CD4-positive, alpha-beta T cell treated with Interleukin-12 subunit alpha and Interleukin-12 subunit beta, for 1 hour (primary cell): ENCODE measurements around the gene TMEM271.
"Not testable (repeated sequence)": the region's sequence is repeated elsewhere in the genome, so short reads cannot be mapped to it uniquely, and the experiment has no call there.

ENCODE experiments used
- DNase-seq: peaks from one replicate; pipeline ENCODE4 v3.0.0-alpha.2; 2020

The TMEM271 gene

GRCh38 chr4:560731-561291 lies 15.3 kb downstream of the TMEM271 start:
- DNase-seq: no peak

- no peak for DNase-seq
Observed at GRCh38 chr4:560061-560460, 16.0 kb downstream of the TMEM271 start.

GRCh38 chr4:555566-556275 lies 20.4 kb downstream of the TMEM271 start:
- no peak for DNase-seq

GRCh38 chr4:554793-555320 lies 21.2 kb downstream of the TMEM271 start:
- not testable (repeated sequence) for DNase-seq

GRCh38 chr4:552019-552418 lies 24.1 kb downstream of the TMEM271 start:
- no peak for DNase-seq

GRCh38 chr4:550268-550667 lies 25.8 kb downstream of the TMEM271 start:
- DNase-seq: not testable (repeated sequence)

DNA sequence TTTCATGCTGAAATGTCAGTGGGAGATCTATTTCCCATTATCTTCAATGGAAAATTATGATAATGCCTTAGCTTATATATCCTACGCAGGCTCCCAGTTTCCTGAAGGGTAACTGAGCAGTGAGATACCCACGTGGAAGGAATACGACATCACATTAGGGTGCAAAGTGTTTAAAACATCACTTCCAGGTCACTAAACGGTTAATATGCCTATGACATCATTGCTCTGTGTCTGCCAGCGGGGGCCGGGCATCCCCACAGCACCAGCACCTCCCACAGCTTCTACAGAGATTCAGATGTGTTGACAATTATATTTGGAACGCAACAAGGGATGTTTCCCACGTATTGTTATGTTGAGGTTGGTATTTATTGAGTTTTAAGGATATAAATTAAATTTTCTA lies 27.1 kb downstream of the TMEM271 start:
- no peak for DNase-seq

DNA sequence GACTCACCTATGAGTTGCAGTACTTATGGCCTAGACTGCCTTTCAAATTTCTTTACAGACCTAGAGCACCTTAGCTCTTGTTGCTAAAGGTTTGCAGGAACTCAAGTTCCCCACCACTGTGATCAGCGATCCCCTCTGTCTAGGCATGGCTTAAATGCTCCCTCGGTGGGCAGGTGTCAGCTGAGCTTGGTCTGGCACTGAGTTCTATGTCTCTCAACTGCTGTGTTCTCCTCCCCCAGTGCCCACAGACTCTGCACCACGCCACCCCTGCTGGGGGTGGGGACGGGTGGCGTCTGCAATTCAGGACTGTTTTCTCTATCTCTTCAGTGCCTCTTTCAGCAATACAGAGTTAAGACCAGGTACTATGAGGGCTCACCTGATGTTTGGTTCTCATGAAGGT lies 30.5 kb downstream of the TMEM271 start:
- DNase-seq: no peak

GRCh38 chr4:544386-545105 lies 31.5 kb downstream of the TMEM271 start:
- no peak for DNase-seq

DNA sequence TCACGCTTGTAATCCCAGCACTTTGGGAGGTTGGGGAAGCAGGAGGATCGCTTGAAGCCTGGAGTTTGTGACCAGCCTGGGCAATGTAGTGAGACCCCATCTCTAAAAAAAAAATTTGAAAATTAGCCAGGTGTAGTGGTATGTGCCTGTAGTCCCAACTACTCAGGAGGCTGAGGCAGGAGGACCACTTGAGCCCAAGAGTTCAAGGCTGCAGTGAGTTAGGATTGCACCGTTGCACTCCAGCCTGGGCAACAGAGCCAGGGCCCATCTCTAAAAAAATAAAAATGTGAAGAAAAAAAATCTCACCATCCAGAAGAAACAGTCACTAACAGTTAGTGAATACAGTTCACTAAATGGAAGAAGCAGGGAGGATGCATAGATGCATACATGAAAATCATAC lies 34.8 kb downstream of the TMEM271 start:
- no peak for DNase-seq

GRCh38 chr4:538542-539142 lies 37.5 kb downstream of the TMEM271 start:
- DNase-seq: no peak

GRCh38 chr4:537436-538264 lies 38.4 kb downstream of the TMEM271 start:
- no peak for DNase-seq

DNA sequence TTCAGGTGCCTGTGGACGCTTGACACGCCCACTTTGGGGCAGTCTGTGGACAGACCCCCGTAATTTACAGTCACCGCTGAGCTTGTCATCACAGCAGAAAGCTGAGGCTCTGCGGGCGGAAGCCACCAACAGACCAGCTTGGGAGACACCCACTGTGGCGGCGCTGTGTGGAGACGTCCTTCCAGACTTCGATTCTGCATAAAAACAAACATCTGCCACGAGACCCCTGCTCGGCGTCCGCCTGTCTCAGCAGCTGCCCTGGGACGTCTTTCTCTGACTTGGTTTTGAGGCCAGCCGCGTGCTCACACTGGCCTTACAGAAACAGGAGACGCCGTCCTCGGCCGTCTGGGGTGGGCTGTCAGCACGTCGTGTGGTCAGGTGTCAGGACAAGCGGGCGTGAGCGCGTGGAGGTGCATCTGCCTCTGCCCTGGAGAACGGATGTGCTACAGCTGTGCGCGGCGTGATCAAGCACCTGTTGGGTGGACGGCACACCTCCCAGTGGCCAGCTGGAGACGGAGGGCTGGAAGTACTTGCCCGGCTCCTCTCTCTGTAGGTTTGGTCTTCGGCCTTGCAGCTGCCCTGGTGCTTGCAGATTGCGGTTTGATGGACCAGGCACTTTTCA lies 39.6 kb downstream of the TMEM271 start:
- DNase-seq: no peak

- no peak for DNase-seq
Observed at GRCh38 chr4:535924-536281, 40.2 kb downstream of the TMEM271 start.

DNA sequence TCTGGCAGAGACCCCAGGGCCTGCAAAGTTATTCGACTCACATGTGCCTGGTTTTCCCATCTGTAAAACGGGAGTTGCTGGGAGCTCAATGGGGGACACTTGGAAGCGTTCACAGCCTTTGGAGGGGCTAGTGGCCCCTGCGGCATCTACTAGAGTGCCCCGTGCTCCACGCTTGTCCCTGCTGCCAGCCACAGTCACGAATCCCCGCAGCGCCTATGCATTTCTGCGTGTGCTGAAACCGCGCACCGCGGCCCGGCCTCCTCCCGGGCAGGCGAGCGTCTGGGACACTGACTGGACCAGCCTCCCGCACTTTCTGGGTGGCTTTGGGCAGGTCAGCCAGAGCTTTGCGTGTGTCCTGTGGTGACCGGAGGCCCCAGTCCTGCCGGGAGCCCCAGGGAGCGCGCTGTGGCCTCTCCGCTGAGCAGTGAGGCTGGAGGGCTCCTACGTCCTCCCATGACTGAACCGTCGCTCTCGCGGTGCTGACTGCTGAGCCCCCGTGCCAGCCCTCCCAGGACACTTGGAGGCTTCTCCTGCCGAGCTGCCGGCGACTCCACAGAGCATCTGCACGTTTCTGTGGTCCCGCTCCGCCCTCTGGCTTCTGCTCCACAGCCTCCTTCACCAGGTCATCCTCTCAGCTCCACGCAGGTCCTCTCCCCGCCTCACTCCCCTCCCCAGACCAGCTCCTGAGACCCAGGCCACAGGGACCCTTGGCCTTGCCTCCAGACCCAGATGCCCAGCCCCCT lies 40.7 kb downstream of the TMEM271 start:
- DNase-seq: no peak

GRCh38 chr4:534576-535151 lies 41.4 kb downstream of the TMEM271 start:
- no peak for DNase-seq

GRCh38 chr4:534101-534575 lies 42.0 kb downstream of the TMEM271 start:
- no peak for DNase-seq

DNA sequence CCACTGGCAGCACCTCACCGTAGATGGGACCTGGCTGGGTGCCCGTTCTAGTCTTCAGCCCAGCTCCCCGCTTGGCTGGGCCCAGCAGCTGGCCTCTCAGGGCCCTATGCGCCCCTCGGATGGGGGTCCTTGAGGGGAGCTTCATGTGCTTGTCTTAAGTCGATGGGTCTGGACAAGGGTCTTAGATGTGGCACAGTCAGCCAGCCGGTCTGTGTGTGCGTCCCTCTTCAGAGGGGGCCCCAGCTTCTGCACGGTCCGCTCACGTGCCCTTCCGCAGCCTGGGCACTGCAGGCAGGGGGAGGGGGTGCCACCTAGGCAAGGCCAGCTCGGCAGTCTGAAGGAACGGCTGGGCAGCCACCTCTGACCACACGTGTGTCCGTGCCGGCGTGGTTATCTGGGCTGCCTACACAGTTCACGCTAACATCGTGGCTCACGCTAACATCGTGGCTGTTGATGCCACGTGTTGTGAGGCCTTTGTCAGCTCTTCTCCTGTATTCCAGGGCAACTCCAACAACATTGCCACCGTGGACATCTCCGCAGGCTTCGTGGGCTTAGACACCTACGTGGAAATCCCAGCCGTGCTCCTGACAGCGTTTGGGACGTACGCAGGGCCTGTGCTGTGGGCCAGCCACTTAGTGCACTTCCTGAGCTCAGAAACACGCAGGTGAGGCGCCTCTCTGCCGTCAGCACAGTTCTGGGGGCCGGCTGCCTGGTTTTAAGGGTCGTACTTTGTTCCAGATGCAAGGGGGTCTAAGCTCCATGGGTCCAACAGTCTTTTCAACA lies 42.6 kb downstream of the TMEM271 start:
- DNase-seq: no peak

- DNase-seq: no peak
Observed at GRCh38 chr4:532588-533317, 43.3 kb downstream of the TMEM271 start.
